ENCODE results near the gene GRHPR. TPM values are rescaled to one million over a fixed set of nuclear protein-coding genes. Genes with fewer than 3 reads are reported as not detected.

GRHPR gene
- total and polyA plus RNA-seq, 4 donors, result 125 to 524 (median 294) TPM

- TF ChIP-seq ZBTB33 (IDR thresholded peaks at IDR 0.05), result no peak
- TF ChIP-seq CTCF (IDR thresholded peaks at IDR 0.05; ENCODE audit: low read depth, low read length, missing input control), result no peak
- TF ChIP-seq ATF3 (IDR thresholded peaks at IDR 0.05), result no peak
- TF ChIP-seq EGR1 (IDR thresholded peaks at IDR 0.05; ENCODE audit: low read depth in 2 of 2), result no peak
- no peak for TF ChIP-seq RXRA (IDR thresholded peaks at IDR 0.05)
- TF ChIP-seq MAX (IDR thresholded peaks at IDR 0.05), result no peak
- TF ChIP-seq JUND (IDR thresholded peaks at IDR 0.05), result no peak
- TF ChIP-seq TAF1 (conservative IDR thresholded peaks at IDR 0.05), result no peak
- no peak for TF ChIP-seq RAD21 (IDR thresholded peaks at IDR 0.05)
- TF ChIP-seq, protein P1, sequence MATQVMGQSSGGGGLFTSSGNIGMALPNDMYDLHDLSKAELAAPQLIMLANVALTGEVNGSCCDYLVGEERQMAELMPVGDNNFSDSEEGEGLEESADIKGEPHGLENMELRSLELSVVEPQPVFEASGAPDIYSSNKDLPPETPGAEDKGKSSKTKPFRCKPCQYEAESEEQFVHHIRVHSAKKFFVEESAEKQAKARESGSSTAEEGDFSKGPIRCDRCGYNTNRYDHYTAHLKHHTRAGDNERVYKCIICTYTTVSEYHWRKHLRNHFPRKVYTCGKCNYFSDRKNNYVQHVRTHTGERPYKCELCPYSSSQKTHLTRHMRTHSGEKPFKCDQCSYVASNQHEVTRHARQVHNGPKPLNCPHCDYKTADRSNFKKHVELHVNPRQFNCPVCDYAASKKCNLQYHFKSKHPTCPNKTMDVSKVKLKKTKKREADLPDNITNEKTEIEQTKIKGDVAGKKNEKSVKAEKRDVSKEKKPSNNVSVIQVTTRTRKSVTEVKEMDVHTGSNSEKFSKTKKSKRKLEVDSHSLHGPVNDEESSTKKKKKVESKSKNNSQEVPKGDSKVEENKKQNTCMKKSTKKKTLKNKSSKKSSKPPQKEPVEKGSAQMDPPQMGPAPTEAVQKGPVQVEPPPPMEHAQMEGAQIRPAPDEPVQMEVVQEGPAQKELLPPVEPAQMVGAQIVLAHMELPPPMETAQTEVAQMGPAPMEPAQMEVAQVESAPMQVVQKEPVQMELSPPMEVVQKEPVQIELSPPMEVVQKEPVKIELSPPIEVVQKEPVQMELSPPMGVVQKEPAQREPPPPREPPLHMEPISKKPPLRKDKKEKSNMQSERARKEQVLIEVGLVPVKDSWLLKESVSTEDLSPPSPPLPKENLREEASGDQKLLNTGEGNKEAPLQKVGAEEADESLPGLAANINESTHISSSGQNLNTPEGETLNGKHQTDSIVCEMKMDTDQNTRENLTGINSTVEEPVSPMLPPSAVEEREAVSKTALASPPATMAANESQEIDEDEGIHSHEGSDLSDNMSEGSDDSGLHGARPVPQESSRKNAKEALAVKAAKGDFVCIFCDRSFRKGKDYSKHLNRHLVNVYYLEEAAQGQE (IDR thresholded peaks at IDR 0.05), result no peak
- no peak for TF ChIP-seq FOXA1 (IDR thresholded peaks at IDR 0.05)
- DNase-seq (ENCODE audit: low spot score), result no peak
- no peak overlapping the region for H3K4me3 ChIP-seq (ENCODE audit: low read depth in 1 of 3, low read length in 3 of 3)
- no peaks in the 10 kb centered on the region for H3K36me3 ChIP-seq (ENCODE audit: control insufficient read depth in 4 of 4, insufficient read depth in 3 of 4, low read depth in 1 of 4, low read length in 3 of 4)
- H3K27me3 ChIP-seq (ENCODE audit: control insufficient read depth in 4 of 4, insufficient read depth in 4 of 4, low read length in 3 of 4), result no peaks in the 10 kb centered on the region
- 88% methylated on average over 3 of the region's 3 CpGs for WGBS
- H3K4me1 ChIP-seq (ENCODE audit: control insufficient read depth in 4 of 4, insufficient read depth in 4 of 4, low read length in 3 of 4), result no peaks in the 10 kb centered on the region
- no peaks in the 10 kb centered on the region for H3K9me3 ChIP-seq (ENCODE audit: control insufficient read depth in 4 of 4, low read length in 3 of 4)
- no peak overlapping the region for H3K9ac ChIP-seq (ENCODE audit: low read depth in 1 of 2, low read length in 2 of 2)
- no peak overlapping the region for H3K27ac ChIP-seq (ENCODE audit: low read depth in 1 of 2, low read length in 2 of 2)
Observed at GRCh38 chr9:37372839-37373238, 49.7 kb upstream of the GRHPR start.

DNA sequence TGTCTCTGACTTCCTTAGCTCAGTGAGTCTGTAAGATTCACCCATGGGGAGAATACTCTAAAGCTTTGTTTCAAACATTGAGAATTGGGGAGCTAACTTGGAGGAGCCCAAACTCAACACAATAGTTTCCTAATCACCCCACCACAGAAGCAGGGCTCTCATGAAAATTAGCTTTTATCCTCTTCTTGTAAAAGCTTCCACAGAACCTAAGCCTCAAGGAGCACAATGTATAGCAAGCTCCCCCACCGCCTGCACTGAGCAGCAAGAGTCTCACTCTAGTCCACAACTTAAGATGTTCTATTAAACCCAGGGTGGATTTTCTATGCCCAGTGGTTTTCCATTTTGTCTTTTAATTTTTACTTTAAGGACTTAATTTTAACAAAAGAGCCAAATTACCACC, 48.9 kb upstream of the GRHPR start:
- no peak overlapping the region for H3K9ac ChIP-seq (ENCODE audit: low read depth in 1 of 2, low read length in 2 of 2)
- no peaks in the 10 kb centered on the region for H3K9me3 ChIP-seq (ENCODE audit: control insufficient read depth in 4 of 4, low read length in 3 of 4)
- no peaks in the 10 kb centered on the region for H3K27me3 ChIP-seq (ENCODE audit: control insufficient read depth in 4 of 4, insufficient read depth in 4 of 4, low read length in 3 of 4)
- H3K4me1 ChIP-seq (ENCODE audit: control insufficient read depth in 4 of 4, insufficient read depth in 4 of 4, low read length in 3 of 4), result no peaks in the 10 kb centered on the region
- H3K27ac ChIP-seq (ENCODE audit: low read depth in 1 of 2, low read length in 2 of 2), result no peak overlapping the region
- TF ChIP-seq CTCF (IDR thresholded peaks at IDR 0.05; ENCODE audit: low read depth, low read length, missing input control), result no peak
- no peak for TF ChIP-seq RAD21 (IDR thresholded peaks at IDR 0.05)
- TF ChIP-seq FOXA2 (IDR thresholded peaks at IDR 0.05), result no peak
- no peak for TF ChIP-seq NR2F2 (IDR thresholded peaks at IDR 0.05)
- no peak for TF ChIP-seq MAX (IDR thresholded peaks at IDR 0.05)
- WGBS, result 95% methylated on average over 1 of the region's 1 CpG
- no peak for DNase-seq (ENCODE audit: low spot score)
- no peaks in the 10 kb centered on the region for H3K36me3 ChIP-seq (ENCODE audit: control insufficient read depth in 4 of 4, insufficient read depth in 3 of 4, low read depth in 1 of 4, low read length in 3 of 4)
- no peak overlapping the region for H3K4me3 ChIP-seq (ENCODE audit: low read depth in 1 of 3, low read length in 3 of 3)

Measured in liver (tissue), 9 donors.